Tibial nerve (tissue), 4 donors: ENCODE data around the gene ATP8A2.

Experiments
- CTCF ChIP-seq, 5 experiments: fragments of 200-600 bp in 3 of 5; fragments of 450-650 bp in 2 of 5; sonication (generic) in 3 of 5; IDR thresholded peaks; one replicate each; pipeline ENCODE4 v1.5.1; 2016 to 2019; ENCODE audit warnings: antibody characterized with exemption in 5 of 5, mild to moderate bottlenecking in 3 of 5, moderate library complexity in 2 of 5
- EP300 ChIP-seq, 2 donors: sonication (generic); formaldehyde crosslinking; IDR thresholded peaks; one replicate each; pipeline ENCODE4 v1.6.1; 2017; ENCODE audit warnings: antibody characterized with exemption in 2 of 2, mild to moderate bottlenecking in 1 of 2
- POLR2A ChIP-seq, 2 donors: fragments of 450-650 bp; IDR thresholded peaks; one replicate each; pipeline ENCODE4 v1.6.1; 2017; ENCODE audit warnings: antibody characterized with exemption in 2 of 2, mild to moderate bottlenecking in 2 of 2, moderate library complexity in 2 of 2

GRCh38 chr13:25946321-25946720 lies 574.5 kb downstream of the ATP8A2 start:
- TF ChIP-seq POLR2A (IDR thresholded peaks at IDR 0.05) (no peak), CTCF (IDR thresholded peaks at IDR 0.05) (no peak), EP300 (IDR thresholded peaks at IDR 0.05) (no peak)
